SU-DHL-6 (cell line): Measurements from ENCODE around the gene MTHFSD.

Experiments used
- H2AFZ ChIP-seq: fragments of 200-600 bp; sonication (generic); 2 replicates; pipeline ENCODE4 v1.6.1; 2014; ENCODE audit warnings: low read depth, mild to moderate bottlenecking, moderate library complexity, mixed read lengths, antibody characterized with exemption, low read length; ENCODE audit not compliant: severe bottlenecking
- H3F3A ChIP-seq: fragments of 200-600 bp; shearing (Covaris generic); 2 replicates; pipeline ENCODE4 v1.6.0; 2016; ENCODE audit warnings: antibody characterized with exemption, mild to moderate bottlenecking; ENCODE audit not compliant: insufficient read depth
- H3K27ac ChIP-seq: fragments of 200-600 bp; sonication (generic); 2 replicates; pipeline ENCODE4 v1.5.1; 2016; ENCODE audit warnings: low read depth, mild to moderate bottlenecking, low read length, moderate library complexity, mixed read lengths
- H3K27me3 ChIP-seq: fragments of 200-600 bp; sonication (generic), shearing (Covaris generic); 2 replicates; pipeline ENCODE4 v1.6.0; 2014; ENCODE audit warnings: mild to moderate bottlenecking, low read length
- H3K36me3 ChIP-seq: fragments of 200-600 bp; sonication (generic); 2 replicates; pipeline ENCODE4 v1.6.1; 2014; ENCODE audit warnings: mild to moderate bottlenecking, low read length, mixed read lengths
- H3K4me2 ChIP-seq: fragments of 300-600, 200-600 bp; shearing (Covaris generic), sonication (generic); 2 replicates; pipeline ENCODE4 v1.6.0; 2014; ENCODE audit warnings: low read length, low read depth, mild to moderate bottlenecking; ENCODE audit not compliant: poor library complexity, severe bottlenecking
- H3K4me3 ChIP-seq: fragments of 200-600 bp; sonication (generic); 2 replicates; pipeline ENCODE4 v1.5.1; 2014; ENCODE audit warnings: antibody characterized with exemption, low read length, mild to moderate bottlenecking, mixed read lengths; ENCODE audit not compliant: insufficient read depth, poor library complexity, severe bottlenecking
- H3K79me2 ChIP-seq: fragments of 200-600 bp; sonication (generic); 2 replicates; pipeline ENCODE4 v1.6.1; 2014; ENCODE audit warnings: mild to moderate bottlenecking, low read length, moderate library complexity; ENCODE audit not compliant: insufficient read depth
- H3K9ac ChIP-seq: fragments of 200-600 bp; sonication (generic); 2 replicates; pipeline ENCODE4 v1.7.0; 2014; ENCODE audit warnings: mild to moderate bottlenecking, low read length
- H3K9me2 ChIP-seq: fragments of 200-600 bp; sonication (generic); replicated peaks from 2 replicates; pipeline ENCODE4 v1.6.1; 2014; ENCODE audit warnings: low read length; ENCODE audit not compliant: insufficient read depth
- H3K9me3 ChIP-seq: fragments of 200-600 bp; sonication (generic); 2 replicates; pipeline ENCODE4 v1.6.1; 2014; ENCODE audit warnings: low read length, mixed read lengths; ENCODE audit not compliant: insufficient read depth
- H4K20me1 ChIP-seq: fragments of 200-600 bp; sonication (generic); 2 replicates; pipeline ENCODE4 v1.6.1; 2014; ENCODE audit warnings: low read depth, mild to moderate bottlenecking, antibody characterized with exemption, low read length, moderate library complexity, mixed read lengths
- CTCF ChIP-seq: fragments of 200-600 bp; sonication (generic); IDR thresholded peaks from one replicate; pipeline ENCODE4 v1.5.1; 2017; ENCODE audit warnings: antibody characterized with exemption, mild to moderate bottlenecking, low read length, moderate library complexity; ENCODE audit not compliant: insufficient read depth, poor library complexity, severe bottlenecking
- EZH2phosphoT487 ChIP-seq: fragments of 200-600 bp; sonication (generic), shearing (Covaris generic); conservative IDR thresholded peaks from 2 replicates; pipeline ENCODE4 v1.6.1; 2018; ENCODE audit warnings: mild to moderate bottlenecking, antibody characterized with exemption, low read length, moderate library complexity, mixed read lengths

The MTHFSD gene

GRCh38 chr16:86540894-86541293, 14.1 kb downstream of the MTHFSD start:
- Histone ChIP-seq H3K79me2 (no peaks in the 10 kb centered on the region), H3F3A (no peaks in the 10 kb centered on the region), H3K9ac (no peak overlapping the region), H3K36me3 (no peaks in the 10 kb centered on the region), H3K9me2 (no peaks in the 10 kb centered on the region), H3K9me3 (no peaks in the 10 kb centered on the region), H4K20me1 (no peaks in the 10 kb centered on the region), H3K4me2 (no peak overlapping the region), H2AFZ (no peak overlapping the region), H3K4me3 (no peak overlapping the region), H3K27me3 (no peaks in the 10 kb centered on the region), H3K27ac (no peak overlapping the region)
- TF ChIP-seq EZH2phosphoT487 = no peak
- TF ChIP-seq CTCF = no peak

GRCh38 chr16:86538196-86538780, 16.7 kb downstream of the MTHFSD start:
- no peak overlapping the region for H2AFZ ChIP-seq
- no peak overlapping the region for H3K27ac ChIP-seq
- no peaks in the 10 kb centered on the region for H4K20me1 ChIP-seq
- TF ChIP-seq CTCF (no peak), EZH2phosphoT487 (no peak)
- H3K9ac ChIP-seq = no peak overlapping the region
- H3K9me2 ChIP-seq = no peaks in the 10 kb centered on the region
- H3K79me2 ChIP-seq = no peaks in the 10 kb centered on the region
- no peak overlapping the region for H3K4me3 ChIP-seq
- H3K9me3 ChIP-seq = no peaks in the 10 kb centered on the region
- H3K27me3 ChIP-seq = no peaks in the 10 kb centered on the region
- no peaks in the 10 kb centered on the region for H3F3A ChIP-seq
- H3K36me3 ChIP-seq = no peaks in the 10 kb centered on the region
- no peak overlapping the region for H3K4me2 ChIP-seq

- Histone ChIP-seq H4K20me1 (no peaks in the 10 kb centered on the region), H3F3A (no peaks in the 10 kb centered on the region), H3K9me3 (no peaks in the 10 kb centered on the region), H3K9ac (no peak overlapping the region), H3K27ac (no peak overlapping the region), H3K9me2 (no peaks in the 10 kb centered on the region), H3K4me3 (no peak overlapping the region), H3K4me2 (no peak overlapping the region), H3K27me3 (no peaks in the 10 kb centered on the region), H3K36me3 (no peaks in the 10 kb centered on the region), H2AFZ (no peak overlapping the region), H3K79me2 (no peaks in the 10 kb centered on the region)
- TF ChIP-seq CTCF (no peak), EZH2phosphoT487 (no peak)
Measured at GRCh38 chr16:86537486-86537885, 17.5 kb downstream of the MTHFSD start.
